Jurkat, Clone E6-1 (cell line): ENCODE data around the gene LRIG1.

Experiments used
- DNase-seq: peaks from one replicate; pipeline ENCODE4 v3.0.0-alpha.2; 2011; ENCODE audit warnings: low read depth, low spot score
- H3K4me3 ChIP-seq: 2 replicates; pipeline ENCODE4 v1.5.1; 2011; ENCODE audit warnings: mild to moderate bottlenecking, low read length, control low read depth, moderate library complexity

The LRIG1 gene

DNA sequence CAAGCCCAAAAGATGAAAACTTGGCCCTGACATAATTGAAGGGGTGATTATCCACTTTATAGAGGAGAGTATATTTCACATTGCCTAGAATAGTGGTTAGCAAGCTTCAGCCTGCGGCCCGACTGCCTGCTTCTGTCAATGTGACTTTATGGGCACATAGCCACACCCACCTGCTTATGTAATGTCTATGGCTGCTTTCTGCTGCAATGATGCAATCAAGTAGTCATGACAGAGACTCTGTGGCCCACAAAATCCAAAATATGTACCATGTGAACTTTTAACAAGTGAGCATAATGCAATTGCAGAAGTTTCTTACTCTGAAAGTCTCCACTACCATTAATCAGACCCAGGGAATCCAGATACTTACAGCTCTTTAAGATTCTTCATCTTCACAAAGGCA, 103.1 kb downstream of the LRIG1 start:
- DNase-seq: no peak
- H3K4me3 ChIP-seq: no peak overlapping the region

DNA sequence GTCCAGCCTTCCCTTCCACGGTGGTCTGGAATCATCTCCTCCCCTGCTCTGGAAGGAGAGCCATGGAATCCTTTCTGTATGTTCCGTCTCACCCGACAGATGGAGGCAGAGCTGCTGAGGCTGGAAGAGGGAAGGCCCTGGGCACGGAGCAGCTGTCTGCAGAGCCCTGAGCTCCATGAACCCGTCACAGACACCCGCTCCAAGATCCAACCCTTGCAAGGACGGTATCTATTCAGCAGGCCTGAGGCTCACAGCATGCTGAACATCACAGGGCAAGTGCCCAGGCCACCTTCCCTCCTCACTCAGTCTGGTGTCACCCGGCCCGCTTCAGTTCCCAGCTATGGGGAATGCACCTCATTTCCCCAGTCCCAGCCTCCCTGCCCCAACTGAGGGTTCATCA, 103.9 kb downstream of the LRIG1 start:
- no peak for DNase-seq

DNA sequence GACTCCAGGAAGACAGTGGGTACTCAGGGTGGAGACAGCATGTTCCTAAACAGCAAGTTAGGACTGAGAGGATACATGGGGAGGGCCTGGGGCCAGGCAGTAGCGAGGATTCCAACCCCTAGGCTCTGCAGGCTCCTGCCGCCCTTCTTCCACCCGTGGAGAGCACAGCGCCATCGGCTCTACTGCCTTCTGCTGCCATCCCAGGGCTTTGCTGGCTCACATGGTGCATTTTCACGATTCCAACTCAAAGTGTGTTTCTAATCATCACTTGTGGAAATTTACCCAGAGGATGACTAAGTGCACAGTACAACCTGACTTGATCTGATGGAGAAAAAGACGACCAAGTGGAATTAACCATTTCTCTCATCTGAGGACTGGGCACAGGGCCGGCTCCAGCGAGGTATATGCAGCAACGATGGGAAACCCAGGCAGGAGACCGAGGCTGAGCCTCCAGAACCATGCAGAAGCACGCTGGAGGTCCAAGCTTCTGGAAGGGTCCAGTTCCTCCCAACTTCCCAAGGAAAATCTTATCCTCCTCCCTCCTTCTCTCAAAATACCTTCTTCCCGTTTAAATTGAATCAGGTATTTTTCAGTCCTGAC, 104.6 kb downstream of the LRIG1 start:
- DNase-seq: no peak
- no peak overlapping the region for H3K4me3 ChIP-seq

More for the DNA sequence above, 103.9 kb downstream of the LRIG1 start:
- no peak overlapping the region for H3K4me3 ChIP-seq

DNA sequence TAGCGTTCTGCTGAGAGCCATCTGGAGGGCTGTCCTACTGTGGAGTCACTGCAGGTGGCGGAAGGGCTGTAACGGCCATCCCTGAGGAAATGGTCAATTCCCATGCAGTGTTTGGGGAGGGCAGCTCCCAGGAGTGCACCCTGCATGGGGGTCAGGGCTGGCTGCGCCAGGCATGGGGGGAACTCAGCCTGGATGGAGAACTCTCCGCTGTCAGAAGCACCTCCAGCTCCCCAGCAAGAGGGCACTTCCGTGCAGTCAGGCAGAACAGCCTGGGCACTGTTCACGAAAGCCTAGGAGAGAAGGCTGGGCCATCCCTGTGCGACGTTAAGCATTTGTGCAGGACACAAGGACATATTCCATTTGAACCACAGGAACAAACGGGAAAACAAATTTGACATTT, 105.2 kb downstream of the LRIG1 start:
- DNase-seq: no peak
- H3K4me3 ChIP-seq: no peak overlapping the region

DNA sequence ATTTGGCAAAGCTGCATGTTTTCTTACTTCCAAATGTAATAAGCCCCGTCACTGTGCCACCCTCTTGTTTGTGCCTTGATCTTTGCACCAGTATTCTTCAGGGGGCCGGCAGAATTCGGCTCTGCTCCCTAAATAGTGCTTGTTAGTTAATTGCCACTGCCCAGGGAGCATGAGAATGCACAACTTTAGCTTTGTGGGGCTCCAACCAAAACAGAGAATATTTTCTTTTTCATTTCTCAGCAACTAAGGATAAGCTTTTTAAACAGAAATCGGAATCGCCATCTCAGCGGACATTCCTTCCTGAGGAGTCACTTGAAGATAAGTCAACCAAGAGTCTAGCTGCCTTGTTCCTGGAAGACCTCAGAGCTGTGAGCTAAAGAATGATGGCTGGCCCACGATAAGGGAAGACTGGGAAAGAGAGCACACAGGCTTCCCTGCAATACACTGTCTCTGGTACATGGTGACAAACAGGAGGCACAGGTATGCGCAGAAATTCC, 106.0 kb downstream of the LRIG1 start:
- DNase-seq: no peak
- H3K4me3 ChIP-seq: no peak overlapping the region

DNA sequence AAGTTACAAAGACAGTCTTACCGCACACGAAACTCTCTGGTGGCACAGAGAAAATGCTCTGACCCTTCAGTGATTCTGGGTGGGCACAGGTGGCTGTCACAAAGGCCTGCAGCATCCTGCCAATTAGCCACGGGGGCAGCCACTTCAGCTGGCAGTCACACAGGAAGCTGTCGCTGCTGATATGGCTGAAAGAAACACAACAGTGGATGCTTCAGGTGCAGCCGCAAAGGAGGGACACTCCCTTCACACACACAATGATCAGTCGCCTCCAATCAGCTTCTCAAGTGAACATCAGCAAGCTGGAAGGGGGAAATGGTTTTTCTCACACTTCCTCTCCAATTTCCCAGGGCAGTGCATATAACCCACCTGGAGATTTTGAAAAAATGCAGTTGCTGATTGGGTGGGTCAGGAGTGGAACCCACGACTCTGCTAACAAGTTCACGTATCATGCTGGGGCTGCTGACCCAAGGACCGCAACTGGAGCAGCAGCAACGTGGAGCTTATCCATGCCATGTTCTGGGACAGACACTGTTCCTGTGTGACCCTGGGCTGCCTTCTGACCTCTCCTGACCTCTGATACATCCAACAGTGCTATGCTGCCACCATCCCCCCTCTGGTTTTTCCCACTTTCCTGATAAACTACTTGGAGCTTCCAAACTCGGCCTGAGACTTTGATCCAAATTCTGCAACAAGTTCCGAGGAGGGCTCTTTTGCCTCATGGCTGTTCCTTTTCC, 106.6 kb downstream of the LRIG1 start:
- H3K4me3 ChIP-seq: peak overlapping the region; percentile 44
- DNase-seq: peak; percentile 97

DNA sequence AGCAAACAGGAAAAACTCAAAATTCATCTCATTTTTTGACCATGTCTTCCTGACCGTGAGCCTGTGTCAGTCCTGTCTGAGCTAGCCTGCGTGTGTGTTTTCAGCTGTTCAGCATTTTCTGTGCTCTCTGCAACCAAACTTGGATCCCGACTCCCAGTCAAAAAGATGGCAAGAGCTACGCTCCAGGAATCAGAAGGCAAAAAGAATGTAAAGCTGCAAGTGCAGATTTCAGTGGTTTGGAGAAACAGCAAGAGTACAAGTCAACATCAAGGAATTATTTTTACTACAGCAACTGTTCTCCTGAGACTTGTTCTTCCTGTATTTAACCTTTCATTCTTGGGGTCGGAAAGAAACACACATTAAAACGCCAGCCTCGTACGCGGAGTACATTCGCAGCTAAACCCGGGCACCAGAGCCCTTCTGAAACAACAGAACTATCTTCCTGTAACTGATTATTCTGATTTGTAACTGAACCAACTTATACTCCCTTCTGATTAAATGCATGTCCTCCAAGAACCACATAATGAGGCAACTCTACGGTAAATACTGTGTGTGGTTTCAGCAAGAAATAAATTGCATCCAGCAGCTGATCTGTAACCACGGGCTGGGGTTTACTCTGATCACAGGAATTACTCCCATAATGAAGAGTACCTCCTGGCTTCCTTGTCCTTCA, 107.4 kb downstream of the LRIG1 start:
- peak; percentile 76 for DNase-seq
- peak overlapping the region; percentile 44 for H3K4me3 ChIP-seq

DNA sequence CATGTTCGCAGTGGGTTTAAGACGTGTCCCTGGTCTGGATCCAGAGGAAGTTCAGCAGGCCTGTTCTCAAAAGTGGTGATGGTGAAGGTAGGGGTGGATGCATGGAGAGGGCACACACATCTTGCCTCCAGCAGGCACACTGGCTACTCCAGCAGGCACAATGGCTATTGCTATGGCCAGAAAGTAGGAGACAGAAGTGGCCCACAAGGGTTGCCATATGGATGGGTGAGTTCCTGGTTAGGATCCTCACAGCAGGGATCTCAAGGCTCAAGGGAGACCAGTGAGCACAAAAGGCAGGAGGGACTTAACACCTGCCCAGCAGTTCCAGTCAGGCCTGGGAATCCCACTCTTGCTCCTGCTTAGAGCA, 107.9 kb downstream of the LRIG1 start:
- DNase-seq: no peak
- H3K4me3 ChIP-seq: peak overlapping the region; percentile 44

DNA sequence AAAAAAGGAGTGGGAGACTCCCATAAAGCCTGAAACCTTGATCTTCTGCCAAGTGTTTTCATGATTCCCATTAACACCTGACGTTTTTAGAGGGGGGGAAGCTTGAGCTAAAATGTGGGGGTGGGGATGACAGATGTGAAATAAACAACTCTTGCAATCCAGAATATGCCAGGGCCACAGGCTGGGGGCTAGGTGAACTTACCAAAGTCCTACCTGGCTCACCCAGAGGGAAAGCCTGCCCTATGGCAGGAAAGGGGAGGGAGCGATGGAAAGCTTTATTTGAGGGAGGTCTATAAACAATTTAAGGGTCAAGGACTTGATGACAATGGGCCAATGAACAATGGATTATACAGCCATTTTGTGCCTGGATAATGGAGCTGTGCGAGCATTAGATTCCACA, 108.3 kb downstream of the LRIG1 start:
- DNase-seq: no peak
- no peak overlapping the region for H3K4me3 ChIP-seq

DNA sequence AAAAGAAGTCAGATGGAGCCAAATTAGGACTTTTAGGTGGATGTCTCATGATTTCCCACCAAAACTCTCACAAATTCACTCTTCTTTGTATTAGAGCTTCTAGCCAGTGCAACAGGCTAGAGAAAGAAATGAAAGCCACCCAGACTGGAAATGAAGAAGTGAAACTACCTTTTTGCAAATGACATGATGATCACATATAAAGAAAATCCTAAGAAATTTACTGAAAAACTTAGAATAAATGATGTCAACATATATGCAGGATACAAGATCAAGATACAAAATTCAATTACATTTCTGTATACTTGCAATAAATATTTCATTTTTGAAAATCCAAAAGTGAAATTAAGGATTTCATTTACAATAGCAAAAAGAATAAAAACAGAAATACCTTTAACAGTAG, 110.8 kb downstream of the LRIG1 start:
- no peak for DNase-seq
- H3K4me3 ChIP-seq: no peak overlapping the region

DNA sequence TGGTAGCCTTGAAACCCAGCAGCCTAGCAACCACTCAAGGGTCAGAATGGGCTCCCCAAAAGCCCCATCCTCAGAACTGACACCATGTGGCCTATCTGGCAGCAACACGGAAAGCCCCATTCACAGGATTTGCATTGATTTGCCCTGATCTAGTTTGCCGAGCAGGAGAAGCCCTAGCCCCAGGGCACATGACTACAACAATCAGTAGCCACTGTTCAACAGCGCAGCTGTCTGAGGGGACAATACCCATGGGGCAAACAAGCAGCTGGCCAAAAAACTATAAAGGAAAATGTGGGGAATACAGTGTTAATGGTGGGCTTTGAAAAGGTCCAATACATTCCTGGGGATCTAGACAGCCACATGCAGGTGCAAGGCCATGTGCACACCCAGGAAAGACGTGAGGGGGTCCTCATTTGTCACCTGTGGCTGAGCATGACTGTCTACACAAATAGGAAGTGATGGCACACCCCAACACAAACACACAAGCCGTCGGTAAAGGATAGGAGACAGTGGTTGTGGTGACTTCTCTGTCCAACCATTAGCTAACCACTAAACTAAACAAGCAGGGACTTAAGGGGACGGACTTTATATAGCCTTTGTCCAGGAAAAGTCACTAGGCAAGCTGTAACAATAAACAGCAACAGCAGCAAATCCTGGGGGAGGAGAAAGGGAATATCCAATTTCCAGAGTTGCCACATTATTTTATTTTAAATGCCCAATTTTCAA, 113.7 kb downstream of the LRIG1 start:
- no peak for DNase-seq
- H3K4me3 ChIP-seq: peak overlapping the region; percentile 30

DNA sequence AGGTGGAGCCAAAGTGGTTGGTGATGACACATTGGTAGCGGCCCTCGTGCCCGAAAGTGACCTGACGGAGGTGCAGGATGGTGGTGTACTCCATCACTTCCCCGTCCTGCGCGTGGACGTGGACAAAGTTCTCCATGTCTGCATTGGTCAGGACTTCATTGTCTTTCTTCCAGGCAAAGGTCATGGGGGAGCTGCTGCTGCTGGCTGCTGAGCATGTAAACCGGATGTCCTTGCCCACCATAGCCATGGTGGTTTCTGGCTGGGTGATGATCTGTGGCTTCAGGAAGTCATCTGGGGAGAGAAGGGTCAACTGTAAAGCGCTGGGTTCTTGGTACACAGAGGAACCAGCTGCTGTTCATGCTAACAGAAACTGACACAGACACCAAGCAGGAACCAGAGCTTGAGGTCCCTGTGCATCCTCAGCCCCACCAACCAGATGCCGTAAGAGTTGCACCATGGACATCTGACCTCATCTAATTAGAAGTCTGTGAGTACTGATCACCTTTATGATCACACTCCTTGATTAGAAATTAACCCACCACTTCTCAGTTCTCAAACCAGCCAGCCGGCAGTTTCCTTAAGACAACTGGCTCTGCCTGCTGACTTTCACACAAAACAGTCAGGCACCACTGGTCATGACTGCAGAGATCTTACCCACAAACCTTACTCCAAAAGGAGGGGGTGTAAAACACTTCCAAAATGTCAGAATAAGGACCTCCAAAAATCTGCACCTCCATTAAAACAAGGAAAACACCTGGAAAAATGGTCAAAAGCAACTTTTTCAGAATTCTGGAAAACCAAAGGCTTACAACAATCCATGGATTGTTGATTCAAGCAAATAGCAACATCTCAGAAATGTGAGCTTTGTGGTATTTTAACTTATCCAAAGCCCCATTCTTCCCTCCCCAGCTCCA, 114.6 kb downstream of the LRIG1 start:
- peak overlapping the region; percentile 30 for H3K4me3 ChIP-seq
- peak; percentile 83 for DNase-seq

DNA sequence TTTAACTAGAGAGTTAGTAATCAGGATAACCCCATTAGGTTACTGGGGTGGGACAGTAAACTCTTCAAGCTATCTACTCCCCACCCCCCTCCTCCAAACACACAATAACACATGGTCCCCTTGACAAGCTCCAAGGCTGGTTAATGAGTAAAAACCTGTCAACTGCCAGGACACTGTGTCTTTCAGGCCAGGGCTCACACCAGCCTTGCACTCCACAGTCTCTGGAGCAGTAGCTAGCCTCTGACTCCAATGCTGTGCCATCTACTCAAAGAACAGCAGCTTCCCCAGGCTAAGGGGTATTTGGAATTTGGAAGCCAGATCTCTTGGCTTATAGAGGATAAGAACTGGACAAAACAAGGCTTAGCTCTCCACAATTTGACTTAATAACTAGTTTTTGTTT, 115.8 kb downstream of the LRIG1 start:
- no peak for DNase-seq
- no peak overlapping the region for H3K4me3 ChIP-seq

DNA sequence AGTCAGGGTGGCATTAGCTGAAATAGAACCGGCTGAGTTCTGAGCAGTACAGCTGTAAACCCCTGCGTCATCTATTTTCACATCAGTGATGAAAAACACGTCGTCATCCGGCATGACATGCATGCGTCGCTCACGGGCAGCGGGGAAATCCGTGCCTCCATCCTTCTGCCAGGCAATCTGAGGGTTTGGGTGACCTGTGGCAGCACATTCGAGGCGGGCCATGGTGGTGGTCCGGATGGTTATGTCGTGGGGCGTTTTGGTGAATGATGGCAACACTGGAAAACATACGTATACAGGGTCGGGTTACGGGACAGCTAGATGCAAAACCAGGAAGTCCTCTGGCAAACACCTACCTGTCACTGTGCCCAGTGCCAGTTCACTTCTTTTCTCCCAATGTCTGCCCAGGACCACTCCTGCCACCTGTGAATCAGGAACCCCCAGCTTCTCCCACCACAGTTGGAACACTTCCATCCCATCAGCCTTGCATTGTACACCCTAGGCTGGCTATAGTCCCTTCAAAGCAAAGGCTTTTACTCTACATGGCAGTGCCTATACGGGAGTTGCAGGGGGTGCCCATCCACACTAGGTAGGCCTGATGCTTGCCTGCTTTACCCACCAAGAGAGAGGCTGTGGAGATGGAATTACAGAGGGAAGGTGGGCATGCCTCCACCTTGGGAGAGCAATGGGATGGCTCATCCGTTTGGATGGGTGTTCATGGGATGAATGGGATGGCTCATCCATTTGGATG, 116.7 kb downstream of the LRIG1 start:
- no peak overlapping the region for H3K4me3 ChIP-seq
- no peak for DNase-seq

DNA sequence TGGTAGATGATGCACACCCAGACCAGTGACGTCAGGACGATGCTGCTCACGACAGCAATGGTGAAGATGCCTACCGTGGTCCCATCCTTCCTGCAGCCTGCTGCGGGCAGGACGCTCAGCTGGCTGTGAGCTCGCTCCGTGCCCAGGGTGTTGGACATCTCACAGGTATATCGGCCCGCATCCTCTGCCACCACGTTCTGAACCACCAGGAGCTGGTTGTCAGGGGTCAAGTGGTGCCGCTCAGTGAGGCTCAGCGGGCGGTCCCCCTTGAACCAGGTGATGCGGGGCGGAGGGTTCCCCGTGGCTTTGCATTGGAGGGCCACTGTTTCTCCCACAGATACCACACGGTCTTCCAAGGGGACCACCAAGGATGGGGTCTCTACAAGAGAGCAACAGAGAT, 117.8 kb downstream of the LRIG1 start:
- no peak for DNase-seq
- no peak overlapping the region for H3K4me3 ChIP-seq

DNA sequence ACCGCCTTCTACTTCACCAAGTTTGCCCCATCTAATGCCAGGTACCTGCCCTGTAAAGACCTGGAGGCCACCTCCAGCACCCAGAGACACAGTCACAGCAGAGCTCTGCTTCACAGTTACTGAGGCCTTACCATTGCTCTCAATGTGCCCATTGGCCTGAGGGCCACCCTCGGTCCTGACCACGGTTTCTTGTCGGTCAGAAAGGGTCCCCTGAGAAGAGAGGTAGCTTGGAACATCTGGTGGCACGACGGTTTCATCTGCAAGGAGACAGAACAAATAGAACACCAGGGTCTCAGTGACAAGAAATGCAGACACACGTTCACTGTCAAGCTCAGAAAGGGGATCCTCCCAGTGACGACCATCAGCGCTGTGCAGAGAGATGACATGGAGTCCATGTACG, 118.7 kb downstream of the LRIG1 start:
- no peak overlapping the region for H3K4me3 ChIP-seq
- no peak for DNase-seq

DNA sequence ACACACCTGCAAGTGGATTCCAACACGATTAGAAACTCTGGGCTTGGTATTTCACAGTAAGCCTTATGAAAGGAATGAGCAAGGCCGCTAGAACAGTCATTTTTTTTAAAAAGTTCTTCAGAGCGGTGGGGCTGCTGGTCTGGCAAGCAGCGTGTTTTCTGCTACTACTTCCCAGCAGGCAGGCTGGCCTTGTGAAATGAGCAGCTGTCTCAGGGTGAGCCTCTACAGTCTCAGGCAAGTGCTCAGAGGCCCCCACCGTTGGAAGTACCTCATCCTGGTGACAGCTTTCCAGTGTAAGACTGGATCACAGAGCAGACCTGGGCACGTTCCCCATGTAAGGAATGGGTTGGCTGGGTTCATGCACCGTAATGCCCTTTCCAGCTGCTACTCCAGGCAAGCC, 119.2 kb downstream of the LRIG1 start:
- no peak overlapping the region for H3K4me3 ChIP-seq
- no peak for DNase-seq

DNA sequence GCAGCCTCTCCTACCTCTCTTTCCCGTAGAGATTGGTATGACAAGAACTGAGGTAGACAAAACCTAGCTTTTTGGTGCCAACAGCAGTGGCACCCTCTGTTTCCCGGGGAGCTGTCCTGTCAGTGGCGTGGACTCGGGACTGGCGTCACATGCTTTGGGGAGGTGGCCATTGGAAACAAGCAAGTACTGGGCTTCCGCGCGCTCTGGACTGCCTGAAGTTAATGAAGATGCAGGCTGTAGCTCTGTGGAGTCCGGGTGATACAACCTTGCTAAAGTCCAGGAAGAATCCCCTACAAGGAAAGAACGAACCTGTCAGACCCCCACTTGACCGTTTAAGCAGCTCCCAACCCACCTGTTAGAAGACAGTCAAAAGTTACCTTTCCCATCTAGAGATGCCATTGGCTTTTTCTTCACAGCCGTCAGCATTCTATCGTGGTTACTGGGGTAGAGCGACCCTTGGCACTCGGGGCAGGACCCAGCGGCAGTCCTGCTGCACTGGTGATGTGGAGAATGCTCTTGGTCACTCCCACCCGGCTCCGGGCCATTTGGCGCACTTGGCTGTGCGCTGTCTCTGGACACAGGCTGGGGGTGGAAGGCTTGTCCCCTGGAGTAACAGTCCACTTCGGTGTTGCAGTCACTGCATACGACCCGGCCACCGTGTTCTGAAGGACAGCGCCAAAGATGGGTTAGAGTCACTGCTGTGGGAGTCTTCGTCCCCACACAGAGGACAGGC, 120.5 kb downstream of the LRIG1 start:
- H3K4me3 ChIP-seq: no peak overlapping the region
- no peak for DNase-seq
